Aorta (tissue), 5 donors: Measurements from ENCODE around the gene XAGE3. TPM values are rescaled to one million over a fixed set of nuclear protein-coding genes. Genes with fewer than 3 reads are reported as not detected.
"Not testable (repeated sequence)": the region's sequence is repeated elsewhere in the genome, so short reads cannot be mapped to it uniquely, and the experiment has no call there.

Experiments
- ATAC-seq: fragments of 200-7000 bp; cut with Tn5 transposase; one replicate; pipeline ENCODE4 v1.9.1; 2022; ENCODE audit warnings: moderate library complexity; ENCODE audit not compliant: low FRiP score
- DNase-seq, 2 donors: peaks; one replicate each; pipeline ENCODE4 v3.0.0-alpha.2; 2020
- H3K27ac ChIP-seq, 2 donors: one replicate each; pipeline ENCODE4 v1.5.1; 2013; ENCODE audit warnings: low read length in 2 of 2, mild to moderate bottlenecking in 2 of 2, moderate library complexity in 2 of 2, control low read depth in 1 of 2, inconsistent platforms in 1 of 2, low read depth in 1 of 2
- H3K27me3 ChIP-seq, 2 donors: one replicate each; pipeline ENCODE4 v1.6.1; 2013; ENCODE audit warnings: control low read depth in 1 of 2, low read length in 1 of 2, mild to moderate bottlenecking in 1 of 2, moderate library complexity in 1 of 2; ENCODE audit not compliant: insufficient read depth in 2 of 2, control insufficient read depth in 1 of 2
- H3K36me3 ChIP-seq, 2 donors: one replicate each; pipeline ENCODE4 v1.6.1; 2013; ENCODE audit warnings: control low read depth in 1 of 2, low read length in 1 of 2, mild to moderate bottlenecking in 1 of 2; ENCODE audit not compliant: insufficient read depth in 2 of 2, control insufficient read depth in 1 of 2
- H3K4me1 ChIP-seq, 2 donors: one replicate each; pipeline ENCODE4 v1.6.1; 2013; ENCODE audit warnings: low read length in 2 of 2, control low read depth in 1 of 2, mild to moderate bottlenecking in 1 of 2, moderate library complexity in 1 of 2; ENCODE audit not compliant: insufficient read depth in 2 of 2, control insufficient read depth in 1 of 2
- H3K4me3 ChIP-seq, 2 donors: one replicate each; pipeline ENCODE4 v1.5.1; 2013; ENCODE audit warnings: low read length in 2 of 2, control low read depth in 1 of 2, mild to moderate bottlenecking in 1 of 2
- H3K9me3 ChIP-seq: one replicate; pipeline ENCODE4 v1.6.1; 2013; ENCODE audit warnings: mild to moderate bottlenecking, low read length; ENCODE audit not compliant: control insufficient read depth
- WGBS, 2 donors: extraction: QIAGEN DNeasy Blood & Tissue Kit; methylation state at CpG; one replicate each; pipeline ENCODE4 v1.1.7; 2013; 5-methylcytosine and 5-hydroxymethylcytosine counted together
- intact Hi-C, 2 donors: fragments of 100-400 bp; cut with DNase I; formaldehyde crosslinking; loops; one replicate each; pipeline versions ENCODE4 v1.14.2 to v1.15.0; 2022
- polyA plus RNA-seq, 2 donors: library from polyadenylated mRNA; stranded (reverse); fragments of 200-250 nt; gene quantifications; one replicate each; pipeline ENCODE4 v1.2.3, GENCODE V29; 2013
- total RNA-seq, 2 donors: library from RNA; stranded (reverse); fragmentation: NEBNext Ultra II Directional; extraction: Animal tissue kit (Norgen Biotek cat#: 25700); gene quantifications; one replicate each; pipeline ENCODE4 v1.2.1, GENCODE V29; 2021
- donor health status: healthy with polysubstance abuse.
- donor health status: Bipolar disorder and iron deficiency.
- donor health status: DM: no; HTN: no; CAD: no.
- donor health status: DM: no; HTN: no; CAD: no.
- donor health status: DM: yes; HTN: yes; CAD: no.

XAGE3 gene
- total and polyA plus RNA-seq, 4 donors, result not detected

- Histone ChIP-seq H3K27me3 (no peaks in the 10 kb centered on the region), H3K27ac (no peak overlapping the region), H3K36me3 (no peaks in the 10 kb centered on the region), H3K4me3 (no peak overlapping the region), H3K4me1 (no peaks in the 10 kb centered on the region), H3K9me3 (no peaks in the 10 kb centered on the region)
- intact Hi-C loops, result no loop called here
- DNase-seq (no peak), ATAC-seq (no peak)
- WGBS, 2 donors, result 46 to 50% methylated on average over 6 of the region's 6 CpGs
Measured at GRCh38 chrX:52865343-52865998, 2.4 kb downstream of the XAGE3 start.

DNA sequence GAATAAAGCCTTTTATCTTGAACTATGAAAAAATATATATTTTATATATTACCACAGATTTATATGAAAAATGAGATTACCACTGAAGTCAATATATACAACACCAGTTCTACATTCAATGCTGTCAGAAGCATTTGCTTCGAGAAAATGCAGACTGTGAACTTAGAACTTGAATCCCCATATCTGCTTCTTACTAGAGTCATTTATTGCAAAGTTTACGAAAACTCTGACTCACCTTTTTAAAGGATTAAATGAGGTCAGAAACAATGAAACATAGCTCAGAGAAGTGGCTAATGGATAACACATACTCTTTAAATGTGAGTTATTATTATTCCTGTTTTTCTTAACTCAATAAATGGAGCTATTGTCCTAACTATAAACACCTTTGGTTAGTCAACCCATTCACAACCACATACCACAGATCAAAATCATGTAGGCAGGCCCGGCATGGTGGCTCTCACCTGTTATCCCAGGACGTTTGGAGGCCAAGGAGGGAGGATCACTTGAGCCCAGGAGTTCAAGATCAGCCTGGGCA lies 10.8 kb downstream of the XAGE3 start:
- H3K27me3 ChIP-seq, DNase-seq, H3K9me3 ChIP-seq, H3K4me3 ChIP-seq, H3K4me1 ChIP-seq, H3K27ac ChIP-seq, ATAC-seq, H3K36me3 ChIP-seq, intact Hi-C loops: not testable (repeated sequence)
- WGBS, 2 donors, result 51 to 53% methylated on average over 4 of the region's 4 CpGs

DNA sequence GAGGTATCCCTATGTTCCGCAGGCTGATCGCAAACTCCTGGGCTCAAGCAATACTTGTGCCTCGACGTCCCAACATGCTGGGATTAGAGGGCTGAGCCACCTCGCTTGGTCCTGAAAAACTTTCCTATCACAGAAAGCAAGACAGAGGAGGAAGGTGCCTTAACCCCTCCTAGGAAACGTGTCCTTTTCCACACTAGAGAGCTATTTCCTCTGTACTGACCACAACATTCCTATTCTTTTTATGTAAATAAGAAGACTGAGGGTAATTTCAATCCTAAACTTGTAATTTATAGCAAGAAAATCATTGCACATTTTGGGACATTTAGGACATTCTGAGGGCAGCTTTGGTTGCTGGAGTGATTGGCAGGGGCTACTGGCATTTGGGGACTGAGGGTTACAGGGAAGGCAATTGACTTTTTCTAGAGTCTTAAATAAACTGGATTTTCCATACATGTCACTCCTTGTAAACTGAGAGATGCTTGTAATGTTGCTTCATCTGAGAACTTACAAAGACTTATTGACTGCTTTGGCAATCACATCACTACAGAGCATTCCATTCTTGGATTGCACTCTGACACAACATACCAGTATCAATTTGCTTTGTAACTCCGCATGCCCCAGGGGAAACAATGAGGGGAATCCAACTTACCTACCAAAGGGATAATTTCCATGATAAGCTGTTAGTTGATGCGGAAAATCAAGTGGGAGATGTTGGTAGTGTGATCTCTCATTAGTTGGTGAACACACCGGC lies 15.6 kb downstream of the XAGE3 start:
- Histone ChIP-seq H3K27ac (no peak overlapping the region), H3K27me3 (no peaks in the 10 kb centered on the region), H3K9me3 (peaks cover 1% of the 10 kb centered on the region), H3K36me3 (no peaks in the 10 kb centered on the region), H3K4me1 (no peaks in the 10 kb centered on the region), H3K4me3 (no peak overlapping the region)
- DNase-seq (no peak), ATAC-seq (no peak)
- 75 to 81% methylated on average over 9 of the region's 9 CpGs for WGBS, 2 donors
- intact Hi-C loops, result no loop called here

- H3K4me1 ChIP-seq, H3K9me3 ChIP-seq, H3K27ac ChIP-seq, ATAC-seq, H3K27me3 ChIP-seq, H3K36me3 ChIP-seq, DNase-seq, H3K4me3 ChIP-seq, intact Hi-C loops: not testable (repeated sequence)
- 70 to 80% methylated on average over 3 of the region's 3 CpGs for WGBS, 2 donors
Measured at GRCh38 chrX:52843619-52844018, 24.3 kb downstream of the XAGE3 start.

GRCh38 chrX:52839137-52839536 lies 28.7 kb downstream of the XAGE3 start:
- no peaks in the 10 kb centered on the region for H3K36me3 ChIP-seq
- DNase-seq, result no peak
- no peaks in the 10 kb centered on the region for H3K27me3 ChIP-seq
- ATAC-seq, result no peak
- intact Hi-C loops, result no loop called here
- 66 to 74% methylated on average over 2 of the region's 2 CpGs for WGBS, 2 donors
- H3K27ac ChIP-seq, result no peak overlapping the region
- no peaks in the 10 kb centered on the region for H3K9me3 ChIP-seq
- H3K4me1 ChIP-seq, result no peaks in the 10 kb centered on the region
- no peak overlapping the region for H3K4me3 ChIP-seq

DNA sequence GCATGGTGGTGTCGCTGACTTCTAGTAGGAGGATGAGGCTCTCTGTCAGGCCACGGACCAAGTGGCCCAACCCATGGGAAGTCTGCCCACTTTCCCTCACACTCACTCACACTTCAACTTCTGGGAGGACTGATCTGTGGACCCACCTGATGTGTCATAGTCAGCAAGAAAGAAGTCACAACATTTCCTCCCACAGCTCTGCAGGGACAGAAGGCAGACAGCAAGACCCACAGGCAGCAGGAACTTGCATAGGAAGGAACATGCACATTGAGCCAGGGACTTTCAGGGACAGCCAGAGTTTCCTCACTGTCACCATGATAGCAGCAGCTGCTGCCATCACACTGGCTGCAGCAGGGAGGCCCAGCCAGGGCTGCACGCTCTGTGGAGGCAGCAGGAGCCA lies 37.3 kb downstream of the XAGE3 start:
- H3K4me1 ChIP-seq, result no peaks in the 10 kb centered on the region
- DNase-seq (no peak), ATAC-seq (no peak)
- H3K27ac ChIP-seq, result no peak overlapping the region
- H3K27me3 ChIP-seq, result no peaks in the 10 kb centered on the region
- no peak overlapping the region for H3K4me3 ChIP-seq
- no peaks in the 10 kb centered on the region for H3K9me3 ChIP-seq
- intact Hi-C loops, result no loop called here
- WGBS, 2 donors, result 59 to 60% methylated on average over 3 of the region's 3 CpGs
- H3K36me3 ChIP-seq, result no peaks in the 10 kb centered on the region

- Histone ChIP-seq H3K27ac (no peak overlapping the region), H3K36me3 (no peaks in the 10 kb centered on the region), H3K4me3 (no peak overlapping the region), H3K9me3 (no peaks in the 10 kb centered on the region), H3K4me1 (no peaks in the 10 kb centered on the region), H3K27me3 (no peaks in the 10 kb centered on the region)
- ATAC-seq (no peak), DNase-seq (no peak)
- WGBS, 2 donors, result 42 to 65% methylated on average over 2 of the region's 2 CpGs
- intact Hi-C loops, result no loop called here
Measured at GRCh38 chrX:52824608-52825007, 43.3 kb downstream of the XAGE3 start.

DNA sequence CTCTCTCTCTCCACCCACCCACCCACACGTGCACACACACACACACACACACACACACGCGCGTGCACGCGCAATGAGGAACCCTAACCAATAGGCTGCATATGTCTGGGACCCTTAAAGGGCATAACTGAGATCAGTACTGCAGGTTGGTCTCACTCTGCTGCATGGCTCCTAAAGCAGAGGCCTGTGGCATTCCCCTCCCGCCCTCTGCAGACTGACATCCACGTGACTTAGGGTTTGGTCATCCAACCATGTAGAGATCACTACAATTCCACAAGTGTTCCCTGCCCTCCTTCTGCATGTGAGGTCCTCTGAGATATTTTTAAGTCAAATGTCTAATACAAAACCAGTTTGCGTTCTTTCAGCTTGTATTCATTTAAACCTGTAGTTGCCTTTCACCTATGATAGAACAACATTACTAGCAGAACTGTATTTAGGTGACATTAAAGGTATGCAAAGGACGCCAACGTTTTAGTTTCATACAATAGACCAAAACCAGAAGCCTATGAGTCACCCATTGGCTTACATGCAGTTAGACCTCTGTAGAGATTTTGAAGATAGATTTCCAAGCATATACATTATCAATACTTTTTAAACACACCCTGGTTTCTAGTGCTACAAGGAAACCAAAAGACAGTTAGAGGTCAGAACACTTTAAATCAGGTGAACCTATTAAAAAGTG lies 46.7 kb downstream of the XAGE3 start:
- H3K27me3 ChIP-seq, result no peaks in the 10 kb centered on the region
- ATAC-seq (no peak), DNase-seq (no peak)
- intact Hi-C loops, result no loop called here
- H3K9me3 ChIP-seq, result no peaks in the 10 kb centered on the region
- no peak overlapping the region for H3K27ac ChIP-seq
- H3K4me3 ChIP-seq, result no peak overlapping the region
- no peaks in the 10 kb centered on the region for H3K4me1 ChIP-seq
- WGBS, 2 donors, result 69 to 81% methylated on average over 11 of the region's 11 CpGs
- H3K36me3 ChIP-seq, result no peaks in the 10 kb centered on the region
